Mesendoderm (in vitro differentiated cells): ENCODE data around the gene LRRC32.

Source experiments
- DNase-seq: peaks from one replicate; pipeline ENCODE4 v3.0.0; 2013
- H2AK5ac ChIP-seq: 2 replicates; pipeline ENCODE4 v1.6.1; 2013; ENCODE audit warnings: low read length, inconsistent platforms
- H2BK120ac ChIP-seq: 2 replicates; pipeline ENCODE4 v1.6.1; 2013; ENCODE audit warnings: low read depth, mild to moderate bottlenecking, low read length, moderate library complexity, mixed read lengths
- H2BK15ac ChIP-seq: replicated peaks from 2 replicates; pipeline ENCODE4 v1.6.1; 2013; ENCODE audit warnings: low read depth, mild to moderate bottlenecking, moderate library complexity
- H2BK5ac ChIP-seq: 2 replicates; pipeline ENCODE4 v1.6.1; 2013; ENCODE audit warnings: low read length, inconsistent platforms
- H3K18ac ChIP-seq: 2 replicates; pipeline ENCODE4 v1.6.1; 2013; ENCODE audit warnings: mild to moderate bottlenecking, low read length, mixed read lengths
- H3K23ac ChIP-seq: one replicate; pipeline ENCODE4 v1.6.1; 2013; ENCODE audit warnings: low read length
- H3K27ac ChIP-seq: 2 replicates; pipeline ENCODE4 v1.5.1; 2013; ENCODE audit warnings: low read depth, mild to moderate bottlenecking, inconsistent platforms, low read length, moderate library complexity
- H3K27me3 ChIP-seq: 2 replicates; pipeline ENCODE4 v1.6.1; 2013; ENCODE audit warnings: low read length, control low read depth, mild to moderate bottlenecking, inconsistent platforms; ENCODE audit not compliant: insufficient read depth, poor library complexity
- H3K36me3 ChIP-seq: 2 replicates; pipeline ENCODE4 v1.6.1; 2013; ENCODE audit warnings: low read length, inconsistent platforms; ENCODE audit not compliant: control insufficient read depth, insufficient read depth
- H3K4ac ChIP-seq: one replicate; pipeline ENCODE4 v1.6.1; 2013; ENCODE audit warnings: low read depth, mild to moderate bottlenecking, low read length, moderate library complexity
- H3K4me1 ChIP-seq: 2 replicates; pipeline ENCODE4 v1.6.1; 2013; ENCODE audit warnings: low read depth, low read length, inconsistent platforms; ENCODE audit not compliant: control insufficient read depth
- H3K4me2 ChIP-seq: 2 replicates; pipeline ENCODE4 v1.6.1; 2013; ENCODE audit warnings: low read length
- H3K4me3 ChIP-seq: 2 replicates; pipeline ENCODE4 v1.5.1; 2013; ENCODE audit warnings: mild to moderate bottlenecking, low read length
- H3K56ac ChIP-seq: one replicate; pipeline ENCODE4 v1.6.1; 2013; ENCODE audit warnings: low read length
- H3K79me1 ChIP-seq: 2 replicates; pipeline ENCODE4 v1.6.1; 2013; ENCODE audit warnings: low read length, inconsistent platforms
- H3K79me2 ChIP-seq: 2 replicates; pipeline ENCODE4 v1.6.1; 2013; ENCODE audit warnings: mild to moderate bottlenecking, low read length; ENCODE audit not compliant: control insufficient read depth, insufficient read depth
- H3K9ac ChIP-seq: 2 replicates; pipeline ENCODE4 v1.6.1; 2013; ENCODE audit warnings: low read length, inconsistent platforms
- H4K5ac ChIP-seq: one replicate; pipeline ENCODE4 v1.6.1; 2013; ENCODE audit warnings: low read length
- H4K8ac ChIP-seq: one replicate; pipeline ENCODE4 v1.6.1; 2013; ENCODE audit warnings: low read depth, mild to moderate bottlenecking, control low read depth, low read length, moderate library complexity
- WGBS: extraction: QIAGEN DNeasy Blood & Tissue Kit; methylation state at CpG from one replicate; pipeline ENCODE4 v1.1.7; 2013; ENCODE audit warnings: low lambda C conversion rate, missing lambda C conversion rate; ENCODE audit not compliant: insufficient coverage; ENCODE audit errors: extremely low coverage; 5-methylcytosine and 5-hydroxymethylcytosine counted together

LRRC32 gene

DNA sequence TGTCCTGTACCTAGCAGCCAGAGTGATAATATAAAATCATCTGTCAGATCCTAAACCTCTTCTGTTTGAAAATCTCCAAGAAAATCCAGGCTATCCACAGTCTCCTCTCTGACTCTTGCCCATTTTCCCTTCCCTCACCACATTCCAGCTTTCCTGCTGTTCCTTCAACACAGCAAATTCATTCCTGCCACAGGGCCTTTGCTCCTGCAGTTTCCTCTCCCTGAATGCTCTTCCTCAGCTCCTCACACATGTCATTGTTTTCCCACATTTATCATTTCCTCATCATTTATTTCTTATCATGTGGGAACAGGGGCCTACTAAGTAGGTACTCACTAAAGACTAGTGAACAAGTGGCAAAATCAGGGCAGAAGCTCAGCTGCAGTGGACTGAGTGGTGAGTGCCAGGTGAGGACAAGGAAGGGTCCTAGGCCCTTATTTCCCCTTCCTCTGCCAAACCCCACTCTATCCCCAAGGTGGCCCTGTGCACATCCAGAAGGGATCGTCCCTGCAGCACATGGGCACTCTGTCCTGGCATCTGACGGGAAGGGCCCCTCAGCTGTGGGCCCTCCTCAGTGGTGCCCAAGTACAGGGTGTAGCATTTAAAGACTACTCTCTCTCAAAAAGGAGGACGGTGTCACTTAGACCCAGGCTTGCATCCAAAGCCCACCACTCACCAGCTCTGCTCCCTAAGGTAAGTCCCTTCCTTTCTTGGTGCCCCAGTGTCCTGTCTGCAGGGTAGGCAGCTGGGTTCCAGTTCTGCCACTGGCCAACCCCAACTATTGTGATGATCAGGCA is 2.0 kb downstream of the LRRC32 start:
- no peak overlapping the region for H4K5ac ChIP-seq
- no peak overlapping the region for H3K4me3 ChIP-seq
- no peak for DNase-seq
- no peaks in the 10 kb centered on the region for H3K79me2 ChIP-seq
- H3K18ac ChIP-seq: no peak overlapping the region
- H3K79me1 ChIP-seq: no peaks in the 10 kb centered on the region
- no peak overlapping the region for H3K4ac ChIP-seq
- no peak overlapping the region for H3K56ac ChIP-seq
- no peak overlapping the region for H3K4me2 ChIP-seq
- no peak overlapping the region for H2BK5ac ChIP-seq
- H2BK15ac ChIP-seq: no peak overlapping the region
- no peaks in the 10 kb centered on the region for H3K36me3 ChIP-seq
- H4K8ac ChIP-seq: no peak overlapping the region
- no CpG with 5 or more reads among the region's 3 CpGs for WGBS
- H3K4me1 ChIP-seq: no peaks in the 10 kb centered on the region
- H3K27ac ChIP-seq: no peak overlapping the region
- H3K23ac ChIP-seq: no peak overlapping the region
- H2AK5ac ChIP-seq: no peak overlapping the region
- no peaks in the 10 kb centered on the region for H3K27me3 ChIP-seq
- H3K9ac ChIP-seq: no peak overlapping the region
- H2BK120ac ChIP-seq: no peak overlapping the region

DNA sequence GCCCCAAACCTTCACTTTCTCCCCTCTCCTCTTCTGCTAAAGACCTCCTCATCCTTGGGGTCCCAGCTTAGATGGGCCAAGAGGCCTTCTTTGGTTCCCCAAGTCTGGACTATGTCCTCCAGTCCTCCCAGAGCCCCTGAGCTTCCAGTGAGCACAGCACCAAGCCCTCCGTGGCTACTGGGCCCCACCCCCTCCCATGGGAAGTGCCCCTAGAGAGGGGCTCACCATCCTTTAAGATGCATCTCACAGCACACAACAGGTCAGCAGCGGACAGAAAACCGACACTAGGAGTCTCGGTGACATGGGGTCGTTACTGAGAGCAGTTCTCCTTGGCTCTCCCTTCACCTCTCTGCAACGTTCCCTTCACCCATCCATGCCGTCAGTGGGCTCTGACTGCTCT is 2.7 kb downstream of the LRRC32 start:
- Histone ChIP-seq H2AK5ac (no peak overlapping the region), H4K8ac (no peak overlapping the region), H3K56ac (no peak overlapping the region), H3K4me2 (no peak overlapping the region), H3K27ac (no peak overlapping the region), H4K5ac (no peak overlapping the region), H2BK5ac (no peak overlapping the region), H2BK15ac (no peak overlapping the region), H3K18ac (no peak overlapping the region), H3K4me3 (no peak overlapping the region), H3K9ac (no peak overlapping the region), H3K27me3 (no peaks in the 10 kb centered on the region), H3K23ac (no peak overlapping the region), H3K36me3 (no peaks in the 10 kb centered on the region), H3K79me2 (no peaks in the 10 kb centered on the region), H3K4ac (no peak overlapping the region), H2BK120ac (no peak overlapping the region), H3K4me1 (no peaks in the 10 kb centered on the region), H3K79me1 (no peaks in the 10 kb centered on the region)
- no peak for DNase-seq
- WGBS: no CpG with 5 or more reads among the region's 7 CpGs

DNA sequence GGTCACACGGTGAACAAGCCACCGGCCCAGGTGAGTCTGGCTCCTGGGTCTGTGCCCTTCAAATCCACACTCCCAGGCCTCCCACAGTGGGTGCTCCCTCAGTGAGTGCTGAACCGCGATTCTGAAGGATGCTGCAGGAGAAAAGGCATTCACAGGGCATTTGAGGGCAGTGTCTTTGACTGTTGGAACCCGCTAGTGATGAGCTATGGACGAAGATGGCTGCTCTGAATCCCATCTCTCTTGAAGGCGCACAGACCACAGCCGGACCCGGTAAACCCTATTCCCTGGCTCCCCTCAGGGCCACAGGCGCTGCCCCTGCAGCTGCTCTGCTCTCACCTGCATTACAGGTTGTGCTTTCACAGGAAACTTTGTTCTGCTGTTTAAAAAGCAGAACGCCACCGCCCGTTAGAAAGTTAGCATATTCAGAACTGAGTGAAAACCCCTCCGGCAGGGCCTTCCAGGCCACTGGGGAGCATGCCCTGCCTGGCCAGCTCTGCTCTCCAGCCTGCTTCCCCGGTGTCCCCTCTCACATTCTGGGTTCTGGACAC is 3.2 kb downstream of the LRRC32 start:
- Histone ChIP-seq H2BK15ac (no peak overlapping the region), H3K36me3 (no peaks in the 10 kb centered on the region), H3K79me1 (no peaks in the 10 kb centered on the region), H3K4me3 (no peak overlapping the region), H2BK120ac (no peak overlapping the region), H3K79me2 (no peaks in the 10 kb centered on the region), H3K27ac (no peak overlapping the region), H3K9ac (no peak overlapping the region), H3K4me1 (no peaks in the 10 kb centered on the region), H2BK5ac (no peak overlapping the region), H4K5ac (no peak overlapping the region), H3K4ac (no peak overlapping the region), H2AK5ac (no peak overlapping the region), H3K4me2 (no peak overlapping the region), H3K18ac (no peak overlapping the region), H3K23ac (no peak overlapping the region), H3K27me3 (no peaks in the 10 kb centered on the region), H3K56ac (no peak overlapping the region), H4K8ac (no peak overlapping the region)
- WGBS: no CpG with 5 or more reads among the region's 15 CpGs
- no peak for DNase-seq

DNA sequence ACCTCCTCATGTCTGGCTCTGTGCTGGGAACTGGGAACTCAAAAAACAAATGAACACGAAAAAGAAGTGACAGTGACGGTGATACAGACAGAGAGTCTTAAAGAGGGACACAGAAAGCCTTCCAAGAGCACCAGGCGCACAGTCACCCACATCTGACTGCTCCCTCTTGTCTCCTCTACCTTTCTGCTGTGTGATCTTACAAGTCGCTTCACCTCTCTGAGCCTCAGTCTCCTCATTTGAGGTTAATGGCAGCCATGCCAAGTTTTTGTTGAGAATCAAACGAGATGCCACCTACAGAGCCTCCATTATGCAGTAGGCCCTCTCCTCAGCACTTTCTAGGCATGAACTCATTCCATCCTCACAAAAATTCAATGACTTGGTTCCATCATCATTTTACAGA is 3.7 kb downstream of the LRRC32 start:
- Histone ChIP-seq H3K79me2 (no peaks in the 10 kb centered on the region), H3K27me3 (no peaks in the 10 kb centered on the region), H3K79me1 (no peaks in the 10 kb centered on the region), H3K36me3 (no peaks in the 10 kb centered on the region), H2BK5ac (no peak overlapping the region), H3K4me3 (no peak overlapping the region), H2BK15ac (no peak overlapping the region), H2AK5ac (no peak overlapping the region), H3K4me1 (no peaks in the 10 kb centered on the region), H3K4ac (no peak overlapping the region), H3K18ac (no peak overlapping the region), H3K56ac (no peak overlapping the region), H4K5ac (no peak overlapping the region), H3K9ac (no peak overlapping the region), H3K4me2 (no peak overlapping the region), H3K23ac (no peak overlapping the region), H2BK120ac (no peak overlapping the region), H4K8ac (no peak overlapping the region), H3K27ac (no peak overlapping the region)
- DNase-seq: no peak
- WGBS: no CpG with 5 or more reads among the region's 5 CpGs

DNA sequence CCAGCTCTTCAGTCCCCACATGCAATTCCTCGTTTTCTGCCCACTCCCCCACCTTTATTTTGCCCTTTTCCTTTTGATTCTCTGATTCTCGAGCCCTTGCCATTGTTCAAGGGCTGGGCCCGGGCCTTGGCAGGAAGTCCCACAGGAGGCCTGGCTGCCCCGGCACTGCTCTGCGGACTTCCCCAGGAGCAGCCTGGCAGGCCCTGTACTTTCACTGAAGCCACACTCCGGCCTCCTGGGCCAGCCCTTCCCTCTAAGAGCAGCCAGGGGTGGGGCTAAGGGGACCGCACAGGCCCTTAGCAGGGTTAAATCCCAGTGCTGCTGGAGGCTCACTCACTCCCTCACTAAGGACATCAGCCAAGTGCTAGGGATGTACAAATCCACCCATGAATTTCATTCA is 4.1 kb downstream of the LRRC32 start:
- H3K79me1 ChIP-seq: no peaks in the 10 kb centered on the region
- WGBS: no CpG with 5 or more reads among the region's 7 CpGs

More for the DNA sequence above, 4.1 kb downstream of the LRRC32 start:
- H2BK15ac ChIP-seq: no peak overlapping the region
- no peak for DNase-seq
- H2BK120ac ChIP-seq: no peak overlapping the region
- no peaks in the 10 kb centered on the region for H3K36me3 ChIP-seq
- H3K9ac ChIP-seq: no peak overlapping the region
- H3K18ac ChIP-seq: no peak overlapping the region
- no peak overlapping the region for H2AK5ac ChIP-seq
- H3K23ac ChIP-seq: no peak overlapping the region
- no peak overlapping the region for H3K27ac ChIP-seq
- H4K8ac ChIP-seq: no peak overlapping the region
- H3K79me2 ChIP-seq: no peaks in the 10 kb centered on the region
- H3K4me1 ChIP-seq: no peaks in the 10 kb centered on the region
- no peak overlapping the region for H3K4me3 ChIP-seq
- no peak overlapping the region for H3K56ac ChIP-seq
- H3K27me3 ChIP-seq: no peaks in the 10 kb centered on the region
- no peak overlapping the region for H3K4ac ChIP-seq
- no peak overlapping the region for H3K4me2 ChIP-seq
- H4K5ac ChIP-seq: no peak overlapping the region
- no peak overlapping the region for H2BK5ac ChIP-seq
